T-helper 2 cell treated with Interferon-gamma antibody and Interleukin-4, amounts not matched to agents 100 ng/mL and 5 ng/mL, for 36 hours (primary cell): ENCODE data around the gene MATN1. TPM values are rescaled to one million over a fixed set of nuclear protein-coding genes. Genes with fewer than 3 reads are reported as not detected.

Experiments
- intact Hi-C: fragments of 100-400 bp; cut with micrococcal nuclease; formaldehyde crosslinking; loops from one replicate; pipeline ENCODE4 v1.15.1; 2023
- total RNA-seq: library from RNA; stranded (reverse); gene quantifications from 2 replicates; pipeline ENCODE4 v1.2.3, GENCODE V29; 2022

Gene MATN1
- total RNA-seq, 1 donor from 2014 or later, result not detected

DNA sequence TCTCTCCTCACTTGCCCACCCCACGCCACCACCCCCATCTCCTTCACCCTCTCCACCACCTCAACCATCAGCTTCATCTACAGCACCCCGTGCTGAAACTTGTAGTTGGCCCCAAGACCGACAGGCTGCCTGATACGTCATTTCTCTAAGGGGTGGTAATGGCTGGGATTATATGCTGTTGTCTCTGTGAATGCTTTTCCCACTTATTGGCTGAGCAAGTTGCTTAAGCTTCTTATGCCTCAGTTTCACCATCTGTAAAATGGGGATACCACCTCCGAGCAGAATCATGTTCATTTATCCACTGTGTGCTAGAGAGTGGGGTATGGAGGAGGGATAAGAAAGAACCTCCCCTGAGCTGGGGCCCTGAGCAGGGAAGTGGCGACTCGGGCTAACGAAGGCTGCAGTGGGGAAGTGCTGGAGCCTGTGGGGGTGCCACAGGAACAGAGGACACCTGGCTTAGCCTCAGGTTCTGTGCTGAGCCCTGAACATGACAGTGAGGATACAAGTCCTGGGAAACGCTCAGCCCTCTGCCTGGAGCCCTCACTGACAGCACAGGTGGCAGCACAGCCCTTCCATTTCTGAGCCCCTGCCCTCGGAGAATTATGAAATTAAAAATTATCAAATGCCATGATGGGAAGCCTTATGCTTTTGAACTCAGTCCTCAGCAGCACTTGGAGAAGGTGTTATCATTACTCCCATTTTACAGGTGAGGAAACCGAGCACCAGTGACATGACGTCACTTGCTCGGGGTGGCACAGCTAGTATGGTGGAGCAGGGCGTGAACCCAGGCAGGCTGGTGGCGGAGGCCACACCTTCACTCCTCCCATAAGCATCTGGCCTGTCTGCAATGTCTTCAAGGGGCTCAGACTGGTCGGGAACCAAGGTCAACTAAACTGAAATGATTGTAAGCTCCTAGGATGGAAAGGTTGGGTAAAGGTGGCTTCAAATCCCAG, 2.8 kb downstream of the MATN1 start:
- intact Hi-C loops, result no loop called here

DNA sequence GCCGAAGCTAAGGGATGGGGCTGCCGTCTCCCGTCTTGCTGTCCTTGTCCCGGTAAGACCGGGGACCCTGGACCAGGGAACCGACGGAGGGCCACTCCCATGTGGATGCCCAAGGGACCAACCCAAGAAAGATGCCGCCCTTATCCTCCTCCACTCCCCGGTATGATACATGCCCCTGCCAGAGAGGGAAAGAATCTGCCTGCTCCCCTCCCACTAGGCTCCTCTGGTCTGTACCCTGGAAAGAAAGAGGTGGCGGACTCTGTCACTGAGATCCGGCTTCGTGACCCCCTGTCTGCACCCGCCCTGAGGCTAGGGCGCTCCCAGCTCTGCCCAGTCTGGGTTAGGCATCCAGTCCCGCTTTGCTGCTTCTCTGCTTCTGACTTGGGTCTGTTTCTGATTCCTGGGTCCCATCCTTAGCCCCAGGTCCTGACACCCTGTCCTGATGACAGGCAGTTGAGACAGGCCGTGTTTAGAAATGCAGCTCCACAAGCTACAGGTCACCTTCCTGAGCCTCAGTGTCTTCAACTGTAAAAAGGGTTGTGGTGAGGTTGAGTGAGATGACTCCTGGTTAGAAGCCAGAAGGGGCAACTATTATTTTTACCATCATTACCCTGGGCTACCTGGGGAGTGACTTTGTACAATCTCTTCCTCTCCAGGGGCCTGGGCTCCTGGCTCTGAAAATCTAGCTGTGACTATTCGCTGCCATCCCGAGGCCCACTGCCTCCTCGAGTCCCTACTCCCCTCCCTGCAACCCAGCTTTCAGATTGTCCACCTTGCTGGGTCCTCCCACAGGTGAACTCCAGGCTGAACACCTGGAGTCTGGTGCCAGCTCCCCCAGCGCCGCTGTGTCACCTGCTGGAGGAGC, 3.7 kb downstream of the MATN1 start:
- intact Hi-C loops, result loop anchor here (1.0 to 5.0 kb wide), 5 partner anchors 60 to 1489 kb away; partner anchors contain the start of genes KHDRBS1 and MECR

DNA sequence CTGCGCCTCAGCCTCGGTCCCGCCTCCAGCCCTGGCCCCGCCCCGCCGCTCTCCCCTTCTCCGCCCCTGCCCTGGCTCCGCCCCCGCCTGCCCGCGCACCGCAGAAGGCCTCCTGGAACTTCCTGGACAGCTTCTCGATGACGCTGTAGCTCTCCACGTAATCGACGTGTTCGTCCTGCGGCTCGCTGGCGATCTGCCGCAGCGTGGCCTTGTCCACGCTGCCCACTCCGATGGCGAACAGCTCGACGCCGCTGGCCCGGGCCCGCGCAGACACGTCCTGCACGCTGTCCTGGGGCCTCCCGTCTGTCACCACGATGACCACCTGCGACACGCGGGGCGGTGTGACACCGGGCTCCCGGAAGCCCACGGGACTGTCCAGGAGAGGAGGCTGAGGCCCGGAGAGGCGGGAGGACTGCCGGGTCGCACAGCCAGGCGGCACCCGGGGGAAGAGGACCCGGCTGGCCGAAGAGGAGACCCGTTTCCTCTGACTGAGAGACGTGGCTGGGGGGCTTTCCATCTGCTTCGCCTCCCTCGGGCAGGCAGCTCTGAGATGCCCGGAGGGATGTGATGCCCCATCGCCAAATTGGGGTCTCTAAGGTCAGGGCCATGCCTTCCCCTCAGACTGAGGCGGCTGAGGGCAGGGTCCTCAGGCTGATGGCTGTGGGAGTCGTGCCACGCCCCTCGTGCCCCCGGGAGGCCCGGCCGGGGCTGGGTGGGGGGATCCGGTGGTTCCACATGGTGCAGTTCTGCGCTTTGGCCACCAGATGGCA, 4.6 kb downstream of the MATN1 start:
- intact Hi-C loops, result loop anchor here (1.0 to 5.0 kb wide), 7 partner anchors 24 to 1488 kb away; partner anchors contain the start of genes KHDRBS1, LAPTM5 and MECR

DNA sequence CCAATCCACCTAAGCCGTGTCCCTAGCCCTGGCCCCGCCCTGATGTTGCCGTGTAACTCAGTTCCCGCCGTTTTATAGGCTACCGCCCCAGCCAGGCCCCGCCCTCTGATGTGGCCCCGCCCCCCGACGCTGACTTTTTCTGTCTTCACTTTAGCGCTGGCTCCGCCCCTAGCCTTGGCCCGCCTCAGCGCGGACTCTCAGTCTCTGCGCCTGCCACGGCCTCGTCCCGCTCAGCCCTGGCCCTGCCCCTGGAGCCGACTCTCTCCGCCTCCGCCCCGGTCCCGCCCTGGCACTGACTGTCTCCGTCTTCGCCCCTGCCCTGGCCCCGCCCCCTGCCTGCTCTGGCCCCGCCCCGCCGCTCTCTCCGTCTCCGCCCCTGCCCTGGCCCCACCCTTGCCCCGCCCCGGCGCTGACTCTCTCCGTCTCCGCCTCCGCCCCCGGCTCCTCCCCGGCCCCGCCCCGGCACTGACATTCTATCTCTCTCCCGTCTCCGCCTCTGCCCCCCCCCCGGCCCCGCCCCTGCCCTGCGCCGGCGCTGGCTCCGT, 5.2 kb downstream of the MATN1 start:
- intact Hi-C loops, result loop anchor here (1.0 to 5.0 kb wide), 5 partner anchors 25 to 1487 kb away; partner anchors contain the start of genes KHDRBS1, LAPTM5 and MECR

DNA sequence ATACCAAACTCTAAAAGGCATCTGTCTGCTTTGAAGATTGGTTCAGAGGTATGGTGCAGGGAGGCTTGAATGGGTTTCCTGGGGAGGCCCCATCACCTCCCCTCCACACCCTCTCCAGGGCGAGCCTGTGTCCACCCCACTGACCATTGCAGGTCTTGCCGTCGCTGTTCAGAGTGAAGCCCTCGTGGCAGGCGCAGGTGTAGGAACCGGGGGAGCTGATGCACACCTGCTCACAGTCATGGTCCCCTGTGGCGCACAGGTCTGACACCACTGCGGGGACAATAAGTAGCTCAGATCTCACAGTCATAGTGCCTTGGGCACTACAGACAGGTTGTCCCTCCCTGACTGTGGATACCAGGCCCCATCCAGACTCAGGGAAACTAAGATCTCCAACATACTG, 6.7 kb downstream of the MATN1 start:
- intact Hi-C loops, result loop anchor here (5.0 kb wide), 2 partner anchors 931 to 1296 kb away; partner anchors contain the start of gene KHDRBS1

DNA sequence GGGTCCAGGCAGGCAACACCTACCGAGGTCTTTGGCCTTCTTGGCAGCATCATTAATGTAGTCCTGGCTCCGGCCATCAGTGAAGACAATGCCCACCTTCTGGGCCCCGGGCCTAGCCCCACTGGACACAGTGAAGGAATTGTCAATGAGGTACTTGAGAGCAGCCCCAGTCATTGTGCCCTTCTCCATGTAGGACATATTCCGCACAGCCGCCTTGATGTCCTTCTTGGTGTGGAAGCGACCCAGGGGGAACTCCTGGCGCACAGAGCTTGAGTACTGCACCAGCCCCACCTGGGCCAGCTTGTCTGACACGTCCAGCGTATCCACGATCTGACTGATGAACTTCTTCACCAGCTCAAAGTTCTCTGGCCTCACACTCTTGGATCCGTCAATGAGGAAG, 7.5 kb downstream of the MATN1 start:
- intact Hi-C loops, result loop anchor here (5.0 kb wide), 2 partner anchors 931 to 1296 kb away; partner anchors contain the start of gene KHDRBS1

DNA sequence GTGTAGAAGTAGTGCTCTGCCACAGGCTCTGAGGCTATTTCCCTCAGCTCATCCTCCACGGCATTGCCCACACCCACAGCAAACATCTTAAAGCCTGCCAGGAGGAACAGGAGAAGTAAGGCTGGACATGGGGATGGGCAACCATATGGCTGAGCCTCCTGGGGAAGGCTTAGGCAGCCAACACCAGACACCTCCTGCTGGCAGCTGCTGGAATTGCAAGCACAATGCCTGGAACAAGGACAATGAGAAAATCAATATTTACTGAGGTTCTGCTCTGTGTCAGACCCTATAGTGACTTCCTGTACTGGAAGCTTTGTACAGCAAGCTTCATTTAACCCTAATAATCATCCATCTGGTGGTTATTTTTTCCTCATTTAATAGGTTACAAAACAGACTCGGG, 8.2 kb downstream of the MATN1 start:
- intact Hi-C loops, result loop anchor here (5.0 kb wide), 2 partner anchors 932 to 1297 kb away; partner anchors contain the start of gene KHDRBS1

DNA sequence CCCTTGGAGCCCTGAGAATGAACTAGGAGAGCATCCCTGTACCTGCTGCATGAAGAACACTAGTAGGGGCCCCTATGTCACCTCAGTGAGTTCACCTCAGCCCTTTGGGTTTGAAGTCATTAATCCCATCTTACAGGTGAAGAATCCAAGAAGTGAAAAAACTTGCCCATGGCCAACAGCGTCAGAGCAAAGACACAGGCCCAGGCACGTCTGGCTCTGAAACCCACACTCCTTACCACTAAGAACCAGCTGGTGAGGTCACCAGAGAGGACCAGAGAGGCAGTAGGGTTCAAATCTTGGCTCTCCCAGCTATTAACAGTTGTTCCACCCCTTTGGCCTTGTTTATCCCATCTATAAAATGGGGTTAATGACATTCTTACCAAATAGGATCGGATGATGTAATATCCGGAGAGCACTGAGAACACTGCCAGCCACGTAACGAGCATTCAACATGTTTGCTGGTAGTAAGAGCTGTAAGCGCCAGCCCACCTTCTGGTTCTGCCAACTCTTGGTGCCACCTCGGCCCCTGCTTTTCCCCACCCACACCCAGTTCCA, 8.8 kb downstream of the MATN1 start:
- intact Hi-C loops, result loop anchor here (5.0 kb wide), 2 partner anchors 933 to 1298 kb away; partner anchors contain the start of gene KHDRBS1

DNA sequence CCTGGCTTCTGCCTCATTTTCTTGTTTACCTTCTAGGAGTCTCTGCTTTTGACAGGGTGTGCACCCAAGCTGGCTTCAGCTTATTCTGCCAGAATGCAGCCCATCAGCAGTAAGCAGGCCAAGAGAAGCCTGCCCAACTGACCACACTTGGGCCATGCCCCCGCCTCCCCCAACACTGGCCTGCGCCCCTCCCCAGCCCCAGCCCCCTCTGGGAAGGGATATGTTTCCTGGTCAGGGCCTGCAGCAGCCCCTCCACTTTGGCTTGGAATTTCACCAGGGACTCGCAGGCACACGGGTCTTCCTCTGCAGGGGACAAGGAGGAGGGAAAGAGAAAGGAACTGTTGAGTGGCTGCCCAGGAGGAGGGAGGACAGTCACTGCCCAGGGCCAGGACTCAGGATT, 9.4 kb downstream of the MATN1 start:
- intact Hi-C loops, result no loop called here

DNA sequence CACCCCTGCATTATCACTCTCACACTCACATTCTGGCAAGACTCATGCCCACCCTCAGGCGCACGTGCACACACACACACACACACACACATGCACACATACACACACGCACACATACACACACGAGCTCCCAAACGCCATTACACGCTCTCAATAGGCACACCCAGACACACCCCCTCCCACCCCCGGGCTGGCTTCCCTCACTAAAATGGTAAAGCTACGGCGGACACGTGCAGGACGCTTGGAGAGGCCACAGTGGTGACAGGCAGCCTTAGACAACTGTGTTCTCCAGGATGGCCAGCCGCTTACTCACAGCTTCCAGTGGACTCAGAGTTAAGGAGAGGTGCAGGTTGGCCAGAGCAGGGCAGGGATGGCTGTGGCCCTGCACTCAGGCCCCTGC, 10.1 kb downstream of the MATN1 start:
- intact Hi-C loops, result no loop called here

DNA sequence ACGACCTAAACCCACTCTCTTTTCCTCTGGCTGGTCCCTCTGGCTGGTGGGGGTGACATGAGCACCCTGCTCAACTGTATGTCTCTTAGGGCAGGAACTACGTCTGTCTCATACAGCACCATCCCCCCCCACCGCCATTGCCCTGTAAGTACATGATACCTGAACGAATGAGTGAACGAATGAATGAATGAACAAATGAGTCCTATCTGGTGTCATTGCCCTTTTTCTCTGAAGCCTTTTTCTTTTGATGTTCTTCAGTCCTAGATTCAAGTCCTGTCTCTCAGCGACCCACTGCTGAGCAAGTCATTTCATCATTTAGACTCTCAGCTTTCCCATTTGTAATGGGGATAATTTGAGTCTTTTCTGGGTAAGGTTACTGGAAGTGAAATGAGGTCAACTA, 10.8 kb downstream of the MATN1 start:
- intact Hi-C loops, result no loop called here

DNA sequence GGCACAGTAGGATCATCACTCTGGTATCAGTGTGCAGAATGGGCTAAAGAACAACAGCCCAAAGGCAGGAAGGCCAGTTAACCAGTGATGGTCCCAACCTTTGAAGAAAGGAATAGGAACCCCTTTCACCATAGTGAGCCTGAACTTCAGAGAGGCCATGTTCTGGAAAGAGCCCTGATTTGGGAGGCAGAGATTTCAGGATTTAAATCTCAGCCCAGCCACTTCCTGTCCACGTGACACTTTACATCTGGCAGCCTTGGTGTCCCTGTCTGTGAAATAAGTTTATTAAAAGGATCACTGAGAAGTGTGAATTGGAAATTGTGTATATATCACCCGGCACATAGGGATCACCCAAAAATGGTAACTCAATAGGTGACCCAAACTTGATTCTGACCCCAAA, 13.0 kb downstream of the MATN1 start:
- intact Hi-C loops, result no loop called here

DNA sequence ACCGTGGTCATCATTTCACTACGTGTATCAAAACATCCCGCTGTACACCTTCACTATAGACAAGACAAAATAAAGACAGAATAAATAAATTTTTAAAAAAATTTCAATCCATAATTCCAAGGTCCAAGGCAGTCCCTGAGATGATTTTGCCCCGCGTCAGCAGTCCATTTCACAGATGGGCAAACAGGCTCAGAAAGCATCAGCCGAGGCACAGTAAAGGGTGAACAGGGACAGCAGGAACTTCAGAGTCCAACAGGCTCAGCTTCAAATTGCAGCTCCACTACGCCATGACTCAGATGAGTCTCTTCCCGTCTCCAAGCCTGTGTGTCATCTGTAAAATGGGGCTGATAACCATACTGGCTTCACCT, 15.0 kb downstream of the MATN1 start:
- intact Hi-C loops, result no loop called here

DNA sequence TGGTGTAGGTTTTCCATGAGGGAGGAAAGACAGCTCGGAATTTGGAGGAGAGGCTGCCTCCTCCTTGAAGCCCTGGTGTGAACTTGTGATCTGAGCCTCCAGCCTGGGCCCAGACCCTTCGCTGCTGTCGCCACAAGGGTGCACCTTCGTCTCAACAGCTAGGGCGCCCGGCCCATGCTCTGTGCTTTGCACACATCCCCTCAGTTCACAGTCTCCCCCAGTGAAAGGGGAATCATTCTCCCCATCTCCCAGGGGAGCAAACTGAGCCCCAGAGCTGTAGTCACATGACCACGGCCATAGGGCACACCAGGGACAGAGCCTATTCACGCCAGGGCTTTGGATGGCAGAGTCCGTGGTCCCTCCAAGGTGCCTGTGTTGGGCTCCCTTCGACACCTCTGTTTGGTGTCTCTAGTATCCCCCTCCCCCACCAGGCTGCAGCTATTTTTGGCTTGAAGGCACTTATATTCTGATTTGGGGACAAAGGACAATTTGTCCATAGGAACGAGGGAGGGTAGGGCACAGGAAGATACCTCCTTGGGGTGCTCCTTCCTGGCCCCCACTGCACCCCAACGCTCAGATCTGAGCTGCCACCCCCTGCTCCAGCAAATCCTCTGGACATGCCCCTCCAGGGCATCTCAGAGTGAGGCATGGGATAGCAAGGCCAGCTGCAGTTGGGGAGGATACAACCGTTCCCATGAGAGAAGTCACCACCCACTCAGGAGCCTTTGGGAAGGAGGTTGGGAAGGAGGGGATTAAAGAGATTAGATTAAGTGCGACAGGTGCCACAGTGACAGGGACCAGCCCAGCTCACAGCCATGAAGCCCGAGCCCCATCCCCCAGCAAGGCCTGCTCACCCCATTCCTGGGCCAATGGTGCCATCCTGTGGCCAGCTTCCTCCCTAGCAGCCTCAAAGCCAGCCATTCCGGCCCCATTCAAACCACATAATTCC, 15.7 kb downstream of the MATN1 start:
- intact Hi-C loops, result no loop called here

DNA sequence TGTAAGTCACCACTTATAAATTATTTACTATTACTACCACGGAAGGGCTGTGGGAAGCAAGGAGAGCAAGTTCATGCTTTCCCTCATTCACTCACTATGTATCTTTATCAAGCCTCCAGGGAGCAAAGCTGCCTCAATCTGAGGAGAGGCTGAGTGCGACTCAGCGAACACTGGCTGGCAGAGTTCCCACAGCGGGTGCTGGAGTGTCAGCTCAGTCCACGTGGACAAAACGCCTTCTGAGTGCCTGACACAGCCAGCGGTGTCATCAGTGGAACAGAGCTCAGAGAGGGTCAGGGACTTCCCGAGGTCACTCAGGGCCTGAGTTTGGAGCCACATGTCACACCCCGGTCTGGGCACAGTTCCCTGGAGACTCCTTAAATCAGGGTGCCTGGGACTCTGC, 16.9 kb downstream of the MATN1 start:
- intact Hi-C loops, result no loop called here

DNA sequence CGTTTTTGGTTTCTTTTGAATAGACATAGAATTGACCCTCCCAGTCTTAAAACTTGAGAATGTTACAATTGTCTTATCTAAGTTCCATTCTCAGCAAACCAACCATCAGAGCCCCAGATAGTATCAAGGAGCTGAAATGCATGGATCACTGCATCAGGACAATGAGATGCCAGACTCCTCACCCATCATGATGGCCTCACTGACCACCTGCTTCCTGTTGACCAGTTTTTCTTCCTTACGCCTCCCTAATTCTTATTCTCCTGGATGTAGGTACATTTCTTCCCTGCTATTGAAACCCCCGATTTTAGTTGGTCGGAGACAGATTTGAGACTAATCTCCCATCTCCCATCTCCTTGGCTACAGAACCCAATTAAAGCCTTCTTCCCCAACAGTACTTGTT, 17.7 kb downstream of the MATN1 start:
- intact Hi-C loops, result no loop called here

DNA sequence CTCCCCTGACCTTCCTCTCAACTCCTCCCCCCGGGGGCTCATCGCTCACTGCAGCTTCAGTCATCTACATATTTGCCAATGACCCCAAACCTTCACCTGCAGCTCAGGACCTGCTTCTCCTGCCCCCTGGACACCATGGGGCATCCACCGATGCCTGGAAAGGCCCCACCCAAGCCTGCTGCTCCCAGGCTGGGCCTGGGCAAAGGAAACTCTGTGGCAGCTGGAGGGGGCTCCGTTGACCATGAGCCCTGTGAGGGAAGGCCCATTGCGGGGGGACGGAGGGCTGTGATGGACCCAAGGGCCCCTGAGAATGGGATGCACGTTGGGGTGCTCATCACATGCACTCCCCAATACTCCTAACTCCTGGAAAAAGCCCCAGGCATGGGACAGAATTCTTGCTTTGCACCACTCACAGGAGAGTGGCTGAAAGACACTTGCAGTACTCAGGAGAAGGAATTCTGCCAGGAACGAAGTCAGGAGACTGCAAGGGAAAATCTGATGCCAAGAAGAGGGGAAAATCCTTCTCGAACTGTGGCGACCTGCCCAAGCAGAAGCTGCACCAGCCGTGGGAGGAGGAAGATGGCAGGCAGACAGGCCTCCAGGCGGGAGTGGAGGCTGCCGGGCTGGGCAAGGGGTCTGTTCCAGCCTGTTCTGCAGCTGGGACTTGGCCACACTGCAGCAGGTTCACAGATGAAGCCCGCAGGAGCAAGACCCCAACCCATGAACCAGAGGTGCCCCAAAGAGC, 18.4 kb downstream of the MATN1 start:
- intact Hi-C loops, result no loop called here

DNA sequence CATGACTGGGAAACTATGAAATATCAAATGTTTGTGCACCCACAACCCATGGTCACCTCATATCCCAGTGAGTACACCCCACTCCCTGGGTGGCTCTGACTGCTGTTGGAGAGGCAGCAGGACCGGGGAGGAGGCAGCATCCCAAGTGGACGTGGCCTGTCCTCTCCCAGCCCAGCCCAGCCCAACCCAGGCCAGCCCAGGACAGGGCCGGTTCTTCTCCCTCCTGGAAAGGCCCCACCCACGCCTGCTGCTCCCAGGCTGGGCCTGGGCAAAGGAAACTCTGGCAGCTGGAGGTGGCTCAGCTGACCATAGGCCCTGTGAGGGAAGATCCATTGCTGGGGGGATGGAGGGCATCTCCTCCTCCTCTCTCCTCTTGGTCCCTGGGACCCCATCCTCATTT, 19.1 kb downstream of the MATN1 start:
- intact Hi-C loops, result no loop called here
